CD4-positive, alpha-beta T cell treated with Interleukin-21 for 1 hour (primary cell): ENCODE measurements around the gene HNRNPD.
"Not testable (repeated sequence)": the region's sequence is repeated elsewhere in the genome, so short reads cannot be mapped to it uniquely, and the experiment has no call there.

Experiments used
- DNase-seq: peaks from one replicate; pipeline ENCODE4 v3.0.0-alpha.2; 2020

Gene HNRNPD, protein sequence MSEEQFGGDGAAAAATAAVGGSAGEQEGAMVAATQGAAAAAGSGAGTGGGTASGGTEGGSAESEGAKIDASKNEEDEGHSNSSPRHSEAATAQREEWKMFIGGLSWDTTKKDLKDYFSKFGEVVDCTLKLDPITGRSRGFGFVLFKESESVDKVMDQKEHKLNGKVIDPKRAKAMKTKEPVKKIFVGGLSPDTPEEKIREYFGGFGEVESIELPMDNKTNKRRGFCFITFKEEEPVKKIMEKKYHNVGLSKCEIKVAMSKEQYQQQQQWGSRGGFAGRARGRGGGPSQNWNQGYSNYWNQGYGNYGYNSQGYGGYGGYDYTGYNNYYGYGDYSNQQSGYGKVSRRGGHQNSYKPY

DNA sequence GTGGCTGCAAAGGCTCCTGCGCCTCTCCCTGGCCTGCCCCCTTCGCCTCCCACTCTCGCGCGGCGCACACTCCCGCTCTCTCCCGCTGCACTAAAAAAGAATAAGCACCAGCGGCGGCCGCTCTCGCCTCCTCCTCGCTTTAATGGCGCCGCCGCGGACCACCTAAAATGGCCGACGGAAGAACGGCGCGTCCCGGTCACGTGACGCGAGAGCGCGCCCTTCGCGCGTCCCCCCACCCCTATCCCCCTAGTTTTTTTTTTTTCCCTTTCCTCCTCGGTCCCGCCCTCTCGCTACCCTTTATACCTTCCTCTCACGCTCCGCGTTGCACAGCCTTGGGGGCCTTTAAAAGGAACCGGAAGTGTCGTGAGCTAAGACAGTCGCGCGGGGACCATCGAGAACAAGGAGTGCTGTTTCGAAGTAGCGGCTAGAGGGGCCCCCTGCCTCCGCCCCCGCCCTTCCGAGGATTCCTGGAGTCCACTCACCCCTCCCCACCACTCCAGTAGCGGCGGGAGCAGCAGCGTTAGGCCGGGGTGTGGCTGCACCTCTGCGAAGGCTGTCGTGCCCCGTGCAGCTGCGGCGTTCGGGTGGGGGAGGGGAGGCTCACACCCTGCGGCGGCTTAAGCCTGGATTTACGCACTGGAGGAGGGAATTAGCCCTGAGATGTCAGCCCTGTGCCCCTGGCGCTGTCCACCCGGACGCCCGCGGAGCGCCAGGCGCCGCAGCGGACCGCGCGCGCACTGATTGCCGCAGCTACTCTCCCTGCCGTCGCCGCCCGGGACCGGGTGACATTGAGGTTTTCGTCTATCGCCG lies at the start of gene HNRNPD:
HNRNPD (minus strand) TSS at position 176 of the 810 bp plus-strand sequence. CDS start 313 bp downstream, outside the sequence.
- DNase-seq: peak; percentile 97

DNA sequence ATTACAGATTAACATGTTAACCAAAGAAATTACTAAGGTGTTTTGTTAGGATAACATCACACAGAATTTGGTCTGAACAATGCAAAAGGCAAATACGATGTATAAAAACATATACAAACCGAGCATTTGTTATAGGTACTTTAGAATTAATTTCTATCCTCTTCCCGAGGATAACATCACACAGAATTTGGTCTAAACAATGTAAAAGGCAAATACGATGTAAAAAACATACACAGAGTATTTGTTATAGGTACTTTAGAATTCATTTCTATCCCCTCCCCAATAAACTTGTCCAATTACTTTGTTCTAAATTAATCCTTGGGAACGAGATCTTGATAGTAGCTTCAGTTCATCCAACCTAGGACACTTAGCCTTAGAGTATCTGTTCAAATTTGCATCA lies 48.8 kb upstream of the HNRNPD start:
- DNase-seq: no peak

DNA sequence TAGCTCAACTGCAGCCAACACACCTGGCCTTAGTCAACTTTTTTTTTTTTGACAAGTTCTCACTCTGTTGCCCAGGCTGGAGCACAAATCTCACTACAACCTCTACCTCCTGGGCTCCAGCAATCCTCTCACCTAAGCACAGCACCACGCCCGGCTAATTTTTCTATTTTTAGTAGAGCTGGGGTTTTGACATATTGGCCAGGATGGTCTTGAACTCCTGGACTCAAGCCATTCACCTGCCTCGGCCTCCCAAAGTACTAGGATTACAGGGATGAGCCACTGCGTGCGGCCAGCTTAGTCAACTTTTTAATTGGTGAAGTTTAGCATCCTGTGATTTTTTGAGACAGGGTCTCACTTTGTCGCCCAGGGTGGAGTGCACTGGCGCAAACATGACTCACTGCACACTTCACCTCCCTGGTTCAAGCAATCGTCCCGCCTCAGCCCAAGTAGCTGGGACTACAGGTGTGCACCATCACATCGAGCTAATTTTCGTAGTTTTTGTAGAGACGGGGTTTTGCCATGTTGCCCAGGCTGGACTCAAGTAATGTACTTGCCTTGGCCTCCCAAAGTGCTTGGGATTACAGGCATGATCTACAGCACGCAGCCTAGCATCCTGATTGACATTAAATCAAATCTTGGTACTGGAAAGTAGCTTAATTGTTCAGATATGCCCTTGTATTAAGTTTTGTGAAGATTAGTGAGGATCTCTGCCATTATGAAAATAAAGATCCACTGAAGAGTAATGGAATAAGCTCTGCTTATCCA lies 48.2 kb upstream of the HNRNPD start:
- no peak for DNase-seq

DNA sequence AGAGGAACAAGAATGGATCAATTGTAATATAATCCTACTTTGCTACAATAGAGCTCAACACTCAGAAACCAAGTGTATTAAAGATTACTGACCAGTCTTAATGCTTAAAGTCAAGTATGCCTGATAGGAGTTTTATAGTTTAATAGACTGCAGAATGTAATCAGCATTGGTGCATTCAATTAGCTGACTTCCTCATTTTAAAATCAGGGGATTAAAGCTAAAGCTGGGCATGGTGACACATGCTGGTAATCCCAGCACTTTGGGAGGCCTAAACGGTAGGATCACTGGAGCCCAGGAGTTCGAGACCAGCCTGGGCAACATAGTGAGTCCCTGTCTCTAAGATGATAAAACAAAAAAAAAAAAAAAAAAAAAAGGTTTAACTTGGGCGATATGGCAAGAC lies 45.7 kb upstream of the HNRNPD start:
- DNase-seq: no peak

DNA sequence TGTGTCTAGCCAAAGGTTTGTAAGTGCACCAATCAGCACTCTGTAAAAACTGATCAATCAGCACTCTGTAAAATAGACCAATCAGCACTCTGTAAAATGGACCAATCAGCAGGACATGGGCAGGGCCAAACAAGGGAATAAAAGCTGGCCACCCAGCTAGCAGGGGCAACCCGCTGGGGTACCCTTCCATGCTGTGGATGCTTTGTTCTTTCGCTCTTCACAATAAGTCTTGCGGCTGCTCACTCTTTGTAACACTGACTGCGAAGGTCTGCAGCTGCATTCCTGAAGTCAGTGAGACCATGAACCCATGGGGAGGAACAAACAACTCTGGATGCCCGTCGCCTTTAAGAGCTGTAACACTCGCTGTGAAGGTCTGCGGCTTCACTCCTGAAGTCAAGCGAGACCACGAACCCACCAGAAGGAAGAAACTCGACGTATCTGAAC lies 42.2 kb upstream of the HNRNPD start:
- no peak for DNase-seq

DNA sequence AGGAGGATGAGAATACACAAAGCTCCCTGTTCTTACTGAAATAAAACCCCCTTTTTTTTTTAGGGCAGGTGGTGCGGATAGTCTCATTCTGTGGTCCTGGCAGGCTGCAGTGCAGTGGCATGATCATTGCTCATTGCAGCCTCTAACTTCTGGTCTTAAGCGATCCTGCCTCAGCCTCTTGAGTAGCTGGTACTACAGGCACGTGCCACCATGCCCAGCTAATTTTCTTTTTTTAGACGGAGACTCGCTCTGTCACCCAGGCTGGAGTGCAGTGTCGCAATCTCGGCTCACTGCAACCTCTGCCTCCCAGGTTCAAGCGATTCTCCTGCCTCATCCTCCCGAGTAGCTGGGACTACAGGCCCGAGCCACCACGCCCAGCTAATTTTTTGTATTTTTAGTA lies 41.3 kb upstream of the HNRNPD start:
- not testable (repeated sequence) for DNase-seq

DNA sequence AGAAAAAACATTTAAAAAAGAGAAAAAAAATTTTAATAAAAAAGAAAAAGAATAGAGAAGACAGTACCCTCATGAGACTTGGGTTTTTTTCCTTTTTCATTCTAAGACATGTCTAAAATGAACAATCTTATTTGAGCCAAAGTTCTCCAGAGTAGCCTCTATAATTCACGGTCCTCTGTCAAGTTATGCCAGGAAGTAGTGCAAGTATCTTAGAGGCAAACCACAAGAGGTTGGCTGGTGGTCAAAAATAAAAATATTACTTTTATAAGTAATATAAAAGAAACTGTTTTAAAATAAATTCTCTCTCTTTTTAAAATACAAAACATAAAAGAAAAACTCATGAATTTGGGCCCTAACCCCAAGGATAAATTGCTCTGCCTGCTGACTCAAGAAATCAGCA lies 29.9 kb upstream of the HNRNPD start:
- DNase-seq: no peak

DNA sequence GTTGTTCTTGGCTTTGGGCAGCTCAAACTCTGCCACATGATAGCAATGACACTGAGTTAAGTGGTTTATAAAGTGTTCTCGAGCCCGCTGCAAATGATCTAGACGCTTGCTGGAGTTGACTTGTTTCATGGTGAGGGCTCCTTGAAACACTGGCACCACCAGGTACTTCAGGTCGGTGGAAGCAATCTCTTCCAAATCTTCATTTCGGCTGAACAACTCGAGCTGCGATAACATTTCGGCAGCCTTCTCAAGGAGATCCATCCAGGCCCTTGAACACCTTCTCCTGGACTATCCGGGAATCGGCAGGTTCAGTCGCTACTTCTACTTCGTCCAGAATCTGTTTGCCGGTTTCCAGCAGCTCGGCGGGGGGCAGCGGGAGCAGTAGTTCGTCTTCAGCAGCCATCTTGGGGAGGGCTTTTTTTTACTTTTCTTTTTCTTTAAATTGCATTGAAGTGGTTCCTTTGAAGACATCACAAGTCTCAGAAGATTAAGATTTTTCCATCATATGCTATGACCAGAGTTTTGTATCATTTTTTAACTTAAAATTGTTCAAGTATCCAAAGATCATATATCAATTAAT lies 28.5 kb upstream of the HNRNPD start:
- no peak for DNase-seq

DNA sequence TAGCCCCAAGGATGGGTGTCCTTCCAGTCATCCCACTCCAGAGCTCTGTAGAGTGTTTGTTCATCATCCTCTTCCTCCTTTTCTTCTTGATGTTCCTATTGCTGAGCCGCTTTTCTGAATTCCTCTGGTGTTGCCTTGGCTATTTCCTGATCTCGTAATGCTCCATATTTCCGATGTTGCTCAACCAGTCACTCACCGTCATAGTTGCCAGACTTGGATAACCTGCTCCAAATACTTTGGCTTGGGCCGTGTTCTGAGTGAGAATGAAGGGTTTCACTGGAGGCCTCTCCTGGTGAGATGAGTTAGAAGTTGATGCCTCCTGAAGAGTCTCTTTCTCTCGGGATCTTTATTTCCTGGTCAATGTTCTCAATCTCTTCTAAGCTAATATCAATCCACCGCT lies 27.8 kb upstream of the HNRNPD start:
- DNase-seq: no peak

DNA sequence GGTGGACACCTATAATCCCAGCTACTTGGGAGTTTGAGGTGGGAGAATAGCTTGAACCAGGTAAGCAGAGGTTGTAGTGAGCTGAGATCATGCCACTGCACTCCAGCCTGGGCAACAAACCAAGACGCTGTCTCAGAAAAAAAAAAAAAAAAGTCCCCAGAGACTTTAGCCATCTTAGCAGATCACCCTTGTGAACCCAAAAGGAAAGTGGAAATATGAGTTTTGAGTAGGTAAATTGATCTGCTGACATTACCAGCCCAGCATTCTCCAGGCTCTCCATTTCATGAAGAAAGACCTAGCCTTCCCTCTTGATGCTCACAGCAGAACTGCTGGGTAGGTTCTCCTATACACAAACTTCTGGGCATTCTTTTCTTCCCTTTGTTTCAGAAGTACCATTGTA lies 24.5 kb upstream of the HNRNPD start:
- no peak for DNase-seq

DNA sequence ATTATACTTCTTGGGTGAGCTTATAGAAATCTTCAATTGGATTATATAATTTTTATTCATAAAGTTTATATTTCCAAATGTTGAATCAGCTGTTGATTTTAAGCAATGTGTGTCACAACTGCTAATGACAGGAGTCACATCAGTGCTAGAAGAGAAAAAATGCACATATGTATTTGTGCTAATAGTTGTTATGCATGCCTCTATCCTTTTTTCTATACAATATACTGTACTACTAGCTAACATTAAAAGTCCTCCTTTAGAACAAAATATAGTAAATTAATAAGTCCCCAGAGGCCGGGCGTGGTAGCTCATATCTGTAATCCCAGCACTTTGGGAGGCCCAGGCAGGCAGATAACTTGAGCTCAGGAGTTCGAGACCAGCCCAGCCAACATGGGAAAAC lies 23.7 kb upstream of the HNRNPD start:
- no peak for DNase-seq

DNA sequence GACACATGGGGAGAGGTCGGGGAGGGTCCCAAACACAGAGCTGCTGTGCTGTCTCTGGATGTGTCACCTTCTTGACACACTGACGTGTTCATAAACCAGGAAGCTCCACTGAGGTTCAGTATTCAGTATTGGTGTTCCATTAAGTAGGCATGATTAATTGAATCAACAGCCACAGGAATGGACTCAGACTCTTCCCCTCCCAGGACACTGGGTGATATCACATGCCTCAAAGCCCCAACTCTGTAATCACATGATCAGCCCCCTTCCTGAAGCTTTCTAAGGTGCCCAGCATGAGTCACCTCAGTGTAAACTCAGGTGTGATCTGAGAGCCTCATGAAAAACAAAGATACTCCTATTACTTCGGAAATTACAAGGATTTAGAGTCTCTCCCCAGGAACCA lies 21.1 kb upstream of the HNRNPD start:
- no peak for DNase-seq

DNA sequence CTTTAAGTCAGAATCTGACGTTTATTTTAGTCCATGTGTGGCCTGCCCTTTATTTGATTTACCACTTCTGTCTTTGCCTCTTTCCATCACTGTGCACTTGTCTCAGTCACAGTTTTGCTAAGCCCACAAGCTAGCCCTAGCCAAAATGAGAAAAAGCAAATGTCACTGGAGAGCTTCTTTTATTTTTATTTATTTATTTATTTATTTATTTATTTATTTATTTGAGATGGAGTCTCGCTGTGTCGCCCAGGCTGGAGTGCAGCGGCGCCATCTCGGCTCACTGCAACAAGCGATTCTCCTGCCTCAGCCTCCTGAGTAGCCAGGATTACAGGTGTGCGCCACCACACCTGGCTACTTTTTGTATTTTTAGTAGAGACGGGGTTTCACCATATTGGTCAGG lies 16.3 kb upstream of the HNRNPD start:
- DNase-seq: not testable (repeated sequence)

DNA sequence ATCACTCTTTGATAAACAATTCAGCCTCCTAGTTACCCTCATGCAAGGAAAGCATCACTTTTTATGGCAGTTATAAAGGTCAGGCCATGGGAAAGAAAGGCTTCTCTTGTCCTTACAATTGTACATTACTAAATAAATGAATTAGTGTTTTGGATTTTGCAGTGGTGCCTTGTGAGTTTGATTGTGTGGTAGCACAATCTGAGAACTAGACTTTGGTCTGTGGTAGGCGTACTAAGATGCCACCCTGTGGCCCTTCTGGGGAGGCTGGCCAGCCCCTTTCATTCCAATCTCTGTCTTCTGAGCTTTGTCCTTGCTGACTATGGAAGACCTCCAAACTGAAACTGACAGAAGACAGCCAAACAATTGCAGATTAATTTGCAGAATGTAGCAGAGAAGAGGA lies 14.6 kb upstream of the HNRNPD start:
- DNase-seq: no peak

DNA sequence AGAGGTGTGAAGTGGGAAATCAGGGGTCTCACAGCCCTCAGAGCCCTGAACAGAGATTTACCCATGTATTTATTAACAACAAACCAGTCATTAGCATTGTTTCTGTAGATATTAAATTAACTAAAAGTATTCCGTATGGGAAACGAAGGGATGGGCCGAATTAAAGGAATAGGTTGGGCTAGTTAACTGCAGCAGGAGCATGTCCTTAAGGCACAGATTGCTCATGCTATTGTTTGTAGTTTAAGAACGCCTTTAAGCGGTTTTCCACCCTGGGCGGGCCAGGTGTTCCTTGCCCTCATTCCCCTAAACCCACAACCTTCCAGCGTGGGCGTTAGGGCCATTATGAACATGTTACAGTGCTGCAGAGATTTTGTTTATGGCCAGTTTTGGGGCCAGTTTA lies 12.5 kb upstream of the HNRNPD start:
- not testable (repeated sequence) for DNase-seq

DNA sequence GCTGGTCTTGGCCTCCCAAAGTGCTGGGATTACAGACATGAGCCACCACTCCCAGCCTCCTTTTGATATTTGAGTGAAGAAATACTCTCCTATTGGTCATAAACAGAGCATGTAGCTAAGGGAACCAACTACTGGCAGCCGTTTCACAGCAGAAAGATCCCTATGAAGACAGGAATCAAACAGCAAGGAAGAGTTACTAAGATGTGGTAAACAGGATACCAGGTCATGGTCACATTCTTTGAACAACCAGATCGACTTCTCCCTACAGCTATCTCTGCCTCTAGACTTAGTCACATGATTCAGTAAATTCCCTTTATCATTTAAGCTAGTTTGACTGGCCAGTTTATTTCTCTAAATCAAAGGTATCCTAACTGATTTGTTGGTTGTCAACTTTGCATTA lies 9.0 kb upstream of the HNRNPD start:
- DNase-seq: no peak

DNA sequence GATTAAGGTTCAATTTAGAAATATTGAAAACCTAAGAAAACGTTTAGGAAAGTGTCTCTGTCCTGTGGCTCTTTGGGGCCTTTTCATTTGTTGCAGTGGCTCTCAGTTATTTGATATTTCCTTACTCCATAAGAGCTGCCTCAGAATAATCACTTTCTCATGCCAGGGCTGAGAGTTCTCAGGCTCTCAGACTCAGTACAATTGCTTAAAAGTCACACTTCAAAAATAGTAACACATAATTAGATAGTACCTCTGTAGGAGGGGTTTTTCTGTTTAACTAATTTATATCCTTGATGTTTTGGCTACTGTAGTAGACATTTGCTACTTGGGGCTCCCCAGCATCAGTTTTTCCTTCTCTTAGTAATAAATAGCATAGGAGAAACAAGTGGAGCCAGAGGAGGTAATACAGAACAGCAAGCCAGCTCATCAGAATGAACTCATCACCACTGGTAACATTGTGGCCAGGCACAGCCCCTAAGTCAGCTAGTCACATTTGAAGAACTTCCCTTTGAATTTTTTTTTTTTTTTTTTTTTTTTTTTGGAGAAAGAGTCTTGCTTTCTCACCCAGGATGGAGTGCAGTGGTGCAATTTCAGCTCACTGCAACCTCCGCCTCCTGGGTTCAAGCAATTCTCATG lies 8.0 kb upstream of the HNRNPD start:
- DNase-seq: no peak

DNA sequence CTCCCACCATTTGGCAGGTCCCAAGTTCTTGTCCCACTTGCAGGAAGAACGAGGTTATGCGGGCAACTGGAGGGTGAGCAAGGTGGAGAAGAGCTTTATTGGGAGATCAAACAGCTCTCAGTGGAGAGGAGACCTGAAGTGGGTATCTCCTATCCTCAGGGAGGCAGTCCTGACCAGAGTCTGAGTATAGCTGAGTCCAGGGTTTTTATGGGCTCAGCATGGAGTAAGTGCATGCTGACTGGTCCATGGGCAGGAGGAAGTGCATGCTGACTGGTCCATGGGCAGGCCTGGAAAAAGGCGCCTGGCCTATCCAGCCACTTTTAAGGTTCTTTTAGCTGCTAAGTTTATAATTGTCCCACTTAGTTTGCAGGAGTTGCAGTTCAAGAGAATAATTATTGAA lies 7.4 kb upstream of the HNRNPD start:
- DNase-seq: no peak

DNA sequence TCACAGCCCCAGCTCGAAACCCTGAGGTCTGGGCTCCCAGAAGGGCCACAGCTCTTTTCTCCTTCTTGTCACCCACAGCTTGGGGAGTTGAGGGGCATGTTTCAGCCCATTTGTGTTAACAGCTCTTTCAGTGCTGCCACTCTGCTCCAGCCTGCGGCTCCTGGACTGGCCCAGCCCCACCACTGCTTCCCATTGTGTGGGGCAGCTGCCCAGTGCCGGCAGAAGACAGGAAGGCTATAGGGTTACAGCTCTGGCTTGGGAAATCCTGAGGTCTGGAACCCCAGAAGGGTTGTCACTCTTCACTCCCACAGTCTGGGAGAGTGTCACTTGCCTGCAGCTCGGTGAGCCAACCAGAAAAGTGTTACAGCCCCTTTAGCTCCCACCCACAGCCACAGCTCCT lies 7.0 kb upstream of the HNRNPD start:
- DNase-seq: no peak

DNA sequence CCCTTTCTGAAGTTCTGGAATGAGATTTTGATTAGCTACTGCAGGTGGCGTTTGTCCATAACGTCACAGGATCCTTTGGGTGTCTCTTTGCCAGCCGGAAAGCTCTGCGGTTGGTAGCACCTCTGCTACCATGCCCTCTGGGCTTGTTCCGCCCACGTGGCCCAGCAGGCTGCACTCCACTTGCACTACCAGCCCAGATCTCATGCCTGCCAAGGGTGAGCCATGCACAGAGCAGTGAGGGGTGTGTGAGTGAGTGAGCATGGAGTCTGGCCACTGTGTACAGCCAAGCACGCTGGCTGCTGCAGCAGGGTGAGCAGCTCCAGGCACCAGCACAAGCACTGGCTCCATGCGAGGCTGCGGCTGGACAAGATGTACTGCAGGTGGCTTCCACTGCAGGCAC lies 6.6 kb upstream of the HNRNPD start:
- no peak for DNase-seq

DNA sequence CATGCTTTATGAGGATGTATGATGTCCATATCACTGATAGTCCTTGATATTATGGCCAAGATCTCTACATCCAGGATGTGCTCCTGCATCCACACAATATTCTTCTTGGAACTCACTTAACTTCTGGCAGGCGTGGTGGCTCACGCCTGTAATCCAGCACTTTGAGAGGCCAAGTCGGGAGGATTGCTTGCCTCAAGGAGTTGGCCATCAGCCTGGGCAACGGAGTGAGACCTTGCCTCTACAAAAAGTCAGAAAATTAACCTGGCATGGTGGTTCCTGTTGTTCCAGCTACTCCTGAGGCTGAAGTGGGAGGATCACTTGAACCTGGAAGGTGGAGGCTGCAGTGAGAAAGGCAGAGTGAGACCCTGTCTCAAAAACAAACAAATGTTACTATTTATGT lies 2.3 kb upstream of the HNRNPD start:
- no peak for DNase-seq

DNA sequence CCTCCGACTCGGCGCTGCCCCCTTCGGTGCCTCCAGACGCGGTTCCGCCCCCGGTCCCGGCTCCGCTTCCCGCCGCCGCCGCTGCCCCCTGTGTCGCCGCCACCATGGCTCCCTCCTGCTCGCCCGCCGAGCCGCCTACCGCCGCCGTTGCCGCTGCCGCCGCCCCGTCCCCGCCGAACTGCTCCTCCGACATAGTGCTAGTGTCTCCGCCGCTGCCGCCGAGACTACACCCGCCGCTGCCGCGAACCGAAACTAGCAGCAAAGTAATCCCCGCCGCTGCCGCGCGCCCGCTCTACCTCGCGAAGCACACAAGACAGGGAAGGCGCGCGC lies 340 bp downstream of the HNRNPD start:
- DNase-seq: no peak
